ENCODE data around the gene AFTPH.
A peak's percentile ranks its signal among the peaks of the same experiment; 100 is the strongest.

AFTPH gene, protein sequence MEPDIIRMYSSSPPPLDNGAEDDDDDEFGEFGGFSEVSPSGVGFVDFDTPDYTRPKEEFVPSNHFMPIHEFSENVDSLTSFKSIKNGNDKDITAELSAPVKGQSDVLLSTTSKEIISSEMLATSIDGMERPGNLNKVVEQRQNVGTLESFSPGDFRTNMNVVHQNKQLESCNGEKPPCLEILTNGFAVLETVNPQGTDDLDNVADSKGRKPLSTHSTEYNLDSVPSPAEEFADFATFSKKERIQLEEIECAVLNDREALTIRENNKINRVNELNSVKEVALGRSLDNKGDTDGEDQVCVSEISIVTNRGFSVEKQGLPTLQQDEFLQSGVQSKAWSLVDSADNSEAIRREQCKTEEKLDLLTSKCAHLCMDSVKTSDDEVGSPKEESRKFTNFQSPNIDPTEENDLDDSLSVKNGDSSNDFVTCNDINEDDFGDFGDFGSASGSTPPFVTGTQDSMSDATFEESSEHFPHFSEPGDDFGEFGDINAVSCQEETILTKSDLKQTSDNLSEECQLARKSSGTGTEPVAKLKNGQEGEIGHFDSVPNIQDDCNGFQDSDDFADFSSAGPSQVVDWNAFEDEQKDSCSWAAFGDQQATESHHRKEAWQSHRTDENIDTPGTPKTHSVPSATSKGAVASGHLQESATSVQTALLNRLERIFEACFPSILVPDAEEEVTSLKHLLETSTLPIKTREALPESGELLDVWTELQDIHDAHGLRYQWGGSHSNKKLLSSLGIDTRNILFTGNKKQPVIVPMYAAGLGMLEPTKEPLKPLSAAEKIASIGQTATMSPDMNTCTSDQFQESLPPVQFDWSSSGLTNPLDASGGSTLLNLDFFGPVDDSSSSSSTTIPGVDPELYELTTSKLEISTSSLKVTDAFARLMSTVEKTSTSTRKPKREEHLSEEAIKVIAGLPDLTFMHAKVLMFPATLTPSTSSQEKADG

DNA sequence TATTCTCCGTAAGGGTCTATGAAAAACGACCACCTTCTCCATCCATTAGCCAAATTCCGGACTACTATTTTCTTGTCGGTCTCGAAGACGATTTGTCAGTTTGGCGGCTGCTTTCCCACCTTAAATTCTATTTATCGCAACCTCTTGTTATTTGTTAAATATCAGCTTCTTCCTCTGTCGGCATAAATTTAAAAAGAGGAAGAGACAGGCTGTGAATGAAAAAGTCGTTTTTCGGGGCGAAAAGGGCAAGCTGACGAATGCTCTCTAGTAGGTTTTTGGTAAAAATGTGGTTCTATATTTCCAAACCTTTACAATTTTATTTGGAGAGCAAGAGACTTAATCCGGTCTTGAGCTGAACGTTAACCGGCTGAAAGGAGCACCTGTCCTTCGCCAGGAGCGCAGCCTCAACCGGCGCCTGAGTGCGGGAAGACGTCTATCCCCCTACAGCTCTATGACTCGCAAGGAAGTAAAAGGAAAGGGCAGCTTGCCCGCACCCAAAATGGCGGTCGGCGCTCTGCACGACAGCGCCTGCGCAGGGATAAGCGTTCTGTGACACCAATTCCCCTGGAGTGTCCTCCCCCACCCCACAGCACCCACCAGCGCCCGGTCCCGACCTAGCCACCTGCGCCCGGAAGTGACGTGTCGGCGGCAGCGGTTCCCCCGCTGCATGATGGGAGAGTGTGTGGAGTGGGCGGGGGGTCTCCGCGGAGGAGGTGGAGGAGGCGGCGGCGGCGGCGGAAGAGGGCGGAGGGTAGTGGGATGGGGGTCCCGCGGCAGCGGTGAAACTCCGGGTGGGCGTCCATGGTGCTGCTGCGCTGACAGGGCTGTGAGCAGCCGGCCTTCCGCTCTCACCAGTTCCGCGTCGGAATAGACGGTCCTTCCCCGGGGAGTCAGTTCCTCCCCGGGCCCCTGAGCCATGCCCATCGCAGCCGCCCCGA lies at the start of gene AFTPH:
Gene AFTPH (plus strand): TSS at position 663 of the 938 bp plus-strand sequence. CDS start 27,147 bp downstream, outside the sequence.
- peak; percentile 99 for DNase-seq (ENCODE audit: low spot score)

- no peak for DNase-seq (ENCODE audit: low spot score)
Observed at GRCh38 chr2:64474636-64475035, 49.5 kb upstream of the AFTPH start.

DNA sequence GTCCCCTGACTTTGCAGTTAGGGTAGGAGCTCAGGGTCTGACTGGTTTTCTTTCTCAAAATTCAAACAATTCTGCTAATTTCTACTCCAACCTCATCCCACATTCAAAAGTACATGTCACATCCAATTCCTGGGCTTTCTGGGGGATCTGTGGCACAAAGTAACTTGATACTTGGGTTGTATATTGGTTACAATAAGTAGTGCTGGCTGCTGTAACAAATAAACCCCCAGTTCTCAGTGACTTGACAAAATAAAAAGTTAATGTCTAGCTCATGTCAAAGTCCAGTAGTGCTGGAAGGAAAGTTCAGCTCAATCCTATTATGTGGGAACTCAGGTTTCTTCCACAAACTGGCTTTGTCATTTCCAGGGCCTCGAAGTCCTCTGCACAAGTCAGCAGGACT lies 47.1 kb upstream of the AFTPH start:
- no peak for DNase-seq (ENCODE audit: low spot score)

DNA sequence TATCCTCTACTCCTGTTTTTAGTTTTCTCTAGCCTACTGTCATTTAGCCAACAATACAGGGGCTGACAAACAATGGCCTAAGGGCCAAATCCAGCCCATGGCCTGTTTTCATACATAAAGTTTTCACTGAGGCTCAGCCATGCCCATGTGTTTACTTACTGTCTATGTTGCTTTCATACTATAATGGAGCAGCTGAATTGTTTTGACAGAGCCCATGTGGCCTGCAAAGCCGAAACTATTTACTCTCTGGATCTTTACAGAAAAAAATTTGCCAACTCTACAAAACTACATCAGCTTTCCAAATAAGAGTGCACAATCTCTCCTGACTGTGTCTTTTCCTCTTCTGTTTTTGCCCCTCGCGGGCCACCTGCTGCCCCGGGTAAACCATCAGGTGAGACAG lies 46.1 kb upstream of the AFTPH start:
- DNase-seq (ENCODE audit: low spot score): no peak

- no peak for DNase-seq (ENCODE audit: low spot score)
Observed at GRCh38 chr2:64478502-64479230, 45.5 kb upstream of the AFTPH start.

- no peak for DNase-seq (ENCODE audit: low spot score)
Observed at GRCh38 chr2:64479259-64480117, 44.6 kb upstream of the AFTPH start.

GRCh38 chr2:64481665-64482064 lies 42.5 kb upstream of the AFTPH start:
- no peak for DNase-seq (ENCODE audit: low spot score)

- no peak for DNase-seq (ENCODE audit: low spot score)
Observed at GRCh38 chr2:64482243-64482642, 41.9 kb upstream of the AFTPH start.

- DNase-seq (ENCODE audit: low spot score): no peak
Observed at GRCh38 chr2:64482765-64483504, 41.2 kb upstream of the AFTPH start.

- no peak for DNase-seq (ENCODE audit: low spot score)
Observed at GRCh38 chr2:64485331-64485730, 38.8 kb upstream of the AFTPH start.

GRCh38 chr2:64485961-64486360 lies 38.2 kb upstream of the AFTPH start:
- DNase-seq (ENCODE audit: low spot score): no peak

GRCh38 chr2:64487256-64488049 lies 36.7 kb upstream of the AFTPH start:
- DNase-seq (ENCODE audit: low spot score): no peak

DNA sequence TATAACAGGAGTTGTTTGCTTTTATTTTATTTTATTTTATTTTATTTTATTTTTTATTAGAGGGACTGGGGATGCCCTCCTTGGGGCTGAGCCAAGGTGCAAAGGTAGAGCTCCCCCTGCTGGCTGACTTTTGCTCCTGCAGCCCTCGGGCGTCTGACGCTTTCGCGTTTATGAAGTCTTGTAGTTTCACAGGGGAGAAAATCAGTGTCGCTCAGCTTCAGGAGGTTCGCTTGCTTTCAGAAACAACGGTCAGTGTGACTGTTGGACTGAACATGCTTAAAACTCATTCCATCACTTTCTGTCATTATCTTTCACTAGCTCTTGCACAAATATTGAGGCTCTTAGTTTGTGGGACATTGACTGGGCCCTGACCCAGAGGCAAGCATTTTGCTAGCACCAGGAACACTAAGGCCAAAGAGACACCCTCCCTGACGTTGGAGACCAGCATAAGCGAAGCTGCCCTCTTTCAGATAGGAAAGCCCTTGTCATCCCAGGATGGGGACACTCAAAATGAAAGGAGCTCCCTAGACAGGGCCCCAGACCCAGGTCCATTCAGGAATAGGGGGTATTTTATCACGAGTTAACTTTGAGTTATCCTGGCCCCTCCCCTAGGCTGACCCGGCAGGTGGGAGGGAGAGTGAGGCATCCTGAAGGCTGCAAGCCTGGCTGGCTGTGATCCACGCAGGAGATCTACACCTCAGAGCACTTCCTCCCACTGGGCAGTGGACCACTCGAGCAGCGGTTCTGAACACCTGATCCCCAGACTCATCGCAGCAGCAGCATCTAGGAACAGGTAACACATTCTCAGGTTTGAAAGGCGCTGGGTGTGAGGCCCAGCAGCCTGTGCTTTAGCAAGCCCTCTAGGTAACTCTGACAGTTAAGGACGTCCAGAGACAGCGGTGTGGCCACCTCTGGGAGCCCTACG lies 35.8 kb upstream of the AFTPH start:
- peak; percentile 64 for DNase-seq (ENCODE audit: low spot score)

DNA sequence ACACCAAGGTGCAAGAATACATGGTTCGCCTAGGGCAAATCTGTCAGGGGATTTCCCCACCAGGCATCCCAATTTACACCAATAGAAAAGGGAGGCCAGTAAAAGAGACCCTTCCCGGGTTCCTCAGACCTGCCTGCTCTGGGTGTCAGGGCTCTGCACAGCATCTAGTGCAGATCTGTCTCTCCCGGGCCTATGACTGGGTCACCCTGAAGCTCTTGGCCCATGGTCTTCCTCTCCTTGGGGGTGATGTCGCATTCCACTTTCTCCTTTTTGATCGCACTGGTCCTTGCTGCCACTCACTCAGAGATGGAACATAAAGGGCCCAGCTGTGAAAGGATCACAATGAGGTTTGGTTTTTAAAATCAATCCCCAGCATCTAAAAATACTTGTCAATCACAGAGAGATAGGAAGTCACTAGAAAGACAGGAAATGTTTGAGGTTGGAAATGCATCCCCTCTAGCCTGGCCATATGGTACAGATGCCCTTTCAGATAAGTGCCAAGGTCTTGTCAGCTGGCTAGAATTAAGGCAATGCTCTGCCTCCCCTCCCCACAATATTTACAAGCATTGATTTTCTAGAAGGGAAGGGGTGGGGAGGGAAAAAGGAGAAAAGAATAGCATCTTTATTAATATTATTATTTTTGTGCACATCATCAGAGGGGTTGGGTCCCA lies 34.9 kb upstream of the AFTPH start:
- DNase-seq (ENCODE audit: low spot score): no peak

- peak; percentile 16 for DNase-seq (ENCODE audit: low spot score)
Observed at GRCh38 chr2:64491426-64491825, 32.7 kb upstream of the AFTPH start.

- no peak for DNase-seq (ENCODE audit: low spot score)
Observed at GRCh38 chr2:64492272-64492671, 31.9 kb upstream of the AFTPH start.

- no peak for DNase-seq (ENCODE audit: low spot score)
Observed at GRCh38 chr2:64492821-64493220, 31.3 kb upstream of the AFTPH start.

Measured in AG08396 (cell line).